ENCODE results near the gene KRT83. TPM values are rescaled to one million over a fixed set of nuclear protein-coding genes. Genes with fewer than 3 reads are reported as not detected.

Gene KRT83
- total RNA-seq, 4 donors from 2014 or later: not detected

DNA sequence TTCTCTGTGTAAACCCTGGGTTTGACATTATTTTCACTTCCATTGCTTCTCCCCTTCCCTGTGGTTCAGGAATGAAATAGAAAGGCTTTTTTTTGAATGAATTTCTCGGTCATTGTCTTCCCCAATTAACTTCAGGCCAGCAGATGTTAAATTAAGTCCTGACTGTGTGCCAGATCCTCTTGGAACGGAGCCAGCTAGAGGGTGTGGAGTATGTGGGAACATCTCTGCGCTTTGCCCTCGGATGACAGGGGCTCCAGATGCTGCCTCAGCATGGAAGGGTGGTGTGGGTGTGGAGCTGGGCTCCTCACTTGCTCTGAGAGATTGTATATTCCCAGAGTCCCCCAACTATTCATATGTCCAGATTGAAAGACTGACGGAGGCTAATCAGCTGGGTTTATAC lies 33.0 kb upstream of the KRT83 start:
- Histone ChIP-seq H3K27ac (no peak overlapping the region), H3K9me3 (no peaks in the 10 kb centered on the region), H3K4me1 (peaks cover 0 to 16% (median 0%) of the 10 kb centered on the region in 3 donors), H3K36me3 (no peaks in the 10 kb centered on the region), H3K27me3 (peaks cover 0 to 85% (median 0%) of the 10 kb centered on the region in 4 donors), H3K4me3 (no peak overlapping the region)
- no peak for DNase-seq
- TF ChIP-seq POLR2A (IDR thresholded peaks at IDR 0.05): no peak
- TF ChIP-seq, protein P1, sequence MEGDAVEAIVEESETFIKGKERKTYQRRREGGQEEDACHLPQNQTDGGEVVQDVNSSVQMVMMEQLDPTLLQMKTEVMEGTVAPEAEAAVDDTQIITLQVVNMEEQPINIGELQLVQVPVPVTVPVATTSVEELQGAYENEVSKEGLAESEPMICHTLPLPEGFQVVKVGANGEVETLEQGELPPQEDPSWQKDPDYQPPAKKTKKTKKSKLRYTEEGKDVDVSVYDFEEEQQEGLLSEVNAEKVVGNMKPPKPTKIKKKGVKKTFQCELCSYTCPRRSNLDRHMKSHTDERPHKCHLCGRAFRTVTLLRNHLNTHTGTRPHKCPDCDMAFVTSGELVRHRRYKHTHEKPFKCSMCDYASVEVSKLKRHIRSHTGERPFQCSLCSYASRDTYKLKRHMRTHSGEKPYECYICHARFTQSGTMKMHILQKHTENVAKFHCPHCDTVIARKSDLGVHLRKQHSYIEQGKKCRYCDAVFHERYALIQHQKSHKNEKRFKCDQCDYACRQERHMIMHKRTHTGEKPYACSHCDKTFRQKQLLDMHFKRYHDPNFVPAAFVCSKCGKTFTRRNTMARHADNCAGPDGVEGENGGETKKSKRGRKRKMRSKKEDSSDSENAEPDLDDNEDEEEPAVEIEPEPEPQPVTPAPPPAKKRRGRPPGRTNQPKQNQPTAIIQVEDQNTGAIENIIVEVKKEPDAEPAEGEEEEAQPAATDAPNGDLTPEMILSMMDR (IDR thresholded peaks at IDR 0.05): no peak
- intact Hi-C loops (cut with DNase I): no loop called here
- 20 to 40% methylated on average over 4 to 5 of the region's 5 CpGs for WGBS, 2 donors

DNA sequence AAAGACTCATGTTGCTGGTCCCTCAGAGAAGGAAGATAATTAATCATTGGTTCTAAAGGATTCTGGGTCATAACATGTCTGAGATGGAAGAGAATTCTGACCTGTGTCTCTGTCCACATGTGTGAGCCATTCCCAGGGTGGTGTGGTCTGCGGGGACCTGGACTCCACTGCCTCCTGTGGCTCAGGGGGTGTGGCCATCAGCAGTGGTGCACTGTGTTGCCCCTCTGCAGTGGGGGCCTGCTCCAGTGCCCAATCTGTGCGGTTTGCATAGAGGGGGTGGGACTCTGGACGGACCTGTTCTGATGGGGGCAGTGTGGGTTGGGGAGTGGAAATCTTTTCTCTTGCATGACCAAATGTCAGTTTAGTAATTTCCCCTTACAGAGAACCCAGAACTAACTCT lies 32.6 kb upstream of the KRT83 start:
- Histone ChIP-seq H3K4me3 (no peak overlapping the region), H3K9me3 (no peaks in the 10 kb centered on the region), H3K4me1 (peaks cover 0 to 15% (median 0%) of the 10 kb centered on the region in 3 donors), H3K27me3 (peaks cover 0 to 82% (median 0%) of the 10 kb centered on the region in 4 donors), H3K36me3 (no peaks in the 10 kb centered on the region), H3K27ac (no peak overlapping the region)
- no peak for TF ChIP-seq POLR2A (IDR thresholded peaks at IDR 0.05)
- TF ChIP-seq, protein P1 (IDR thresholded peaks at IDR 0.05): no peak
- no peak for DNase-seq
- intact Hi-C loops (cut with DNase I): no loop called here
- 72 to 81% methylated on average over 3 of the region's 3 CpGs for WGBS, 2 donors

DNA sequence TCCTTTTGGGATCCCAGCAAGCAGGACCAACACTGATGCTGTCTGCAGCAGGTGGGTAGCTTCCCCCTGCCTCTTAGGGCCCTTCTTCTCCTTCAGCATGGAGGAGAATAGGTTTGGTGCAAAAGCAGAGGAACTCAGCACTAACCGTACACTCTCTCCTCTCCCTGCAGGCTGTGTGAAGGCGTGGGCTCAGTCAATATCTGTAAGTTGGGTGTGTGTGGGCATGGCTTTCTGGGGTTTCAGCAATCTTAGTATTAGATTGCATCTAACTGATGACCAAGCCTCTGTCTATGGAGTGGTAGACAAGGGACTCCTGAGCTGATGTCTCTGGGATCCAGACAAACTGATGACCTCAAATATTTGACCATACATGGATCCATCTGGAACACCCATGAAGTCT lies 31.8 kb upstream of the KRT83 start:
- peaks cover 0 to 15% (median 0%) of the 10 kb centered on the region in 3 donors for H3K4me1 ChIP-seq
- no peak for DNase-seq
- no peak for TF ChIP-seq POLR2A (IDR thresholded peaks at IDR 0.05)
- TF ChIP-seq, protein P1 (IDR thresholded peaks at IDR 0.05): no peak
- intact Hi-C loops (cut with DNase I): no loop called here
- H3K4me3 ChIP-seq: no peak overlapping the region
- WGBS, 2 donors: 85 to 92% methylated on average over 2 of the region's 2 CpGs
- peaks cover 0 to 80% (median 0%) of the 10 kb centered on the region in 4 donors for H3K27me3 ChIP-seq
- H3K9me3 ChIP-seq: no peaks in the 10 kb centered on the region
- H3K27ac ChIP-seq: no peak overlapping the region
- no peaks in the 10 kb centered on the region for H3K36me3 ChIP-seq

DNA sequence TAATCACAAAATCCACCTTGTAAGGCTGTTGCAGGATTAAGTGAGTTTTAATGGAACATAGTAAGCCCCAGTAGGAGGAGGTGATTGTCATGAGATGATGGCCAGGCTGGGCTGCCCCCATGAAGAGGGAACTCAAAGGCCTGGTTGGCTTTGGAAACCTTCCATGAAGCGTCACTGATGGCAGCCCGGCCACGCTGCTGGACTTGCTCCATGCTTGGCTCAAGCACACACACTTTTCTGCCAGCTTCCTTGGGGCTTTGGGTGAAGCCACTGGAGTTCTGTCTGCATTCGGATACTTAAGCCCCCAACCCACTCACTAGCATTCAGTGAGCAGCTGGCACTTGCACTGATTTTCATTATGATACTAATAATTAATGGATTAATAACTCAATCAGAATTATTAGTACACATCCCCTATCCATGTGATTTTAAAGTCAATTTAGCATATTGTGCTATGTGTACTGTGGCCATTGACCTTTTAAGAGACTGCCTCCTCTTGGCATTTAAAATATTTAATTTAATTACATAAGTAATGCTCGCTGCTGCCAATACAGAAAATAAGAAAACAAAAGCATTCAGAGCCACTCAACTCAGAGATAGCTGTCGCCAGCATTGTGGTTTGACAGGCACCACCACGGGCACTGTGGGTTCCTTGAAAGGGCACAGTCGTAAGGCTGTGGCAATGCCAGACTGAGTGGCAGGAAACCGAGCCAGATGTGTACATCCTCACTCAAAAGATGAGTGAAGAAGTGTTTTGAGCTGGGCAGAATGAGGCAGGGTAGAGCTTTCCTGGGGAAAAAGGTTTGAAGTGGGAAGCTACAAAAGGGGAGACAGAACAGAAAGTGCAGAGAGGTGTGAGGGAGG lies 30.2 kb upstream of the KRT83 start:
- H3K27me3 ChIP-seq: peaks cover 0 to 66% (median 0%) of the 10 kb centered on the region in 4 donors
- H3K4me1 ChIP-seq: peaks cover 0 to 24% (median 0%) of the 10 kb centered on the region in 3 donors
- H3K27ac ChIP-seq: no peak overlapping the region
- no peak overlapping the region for H3K4me3 ChIP-seq
- intact Hi-C loops (cut with DNase I): no loop called here
- TF ChIP-seq POLR2A (IDR thresholded peaks at IDR 0.05): no peak
- TF ChIP-seq, protein P1 (IDR thresholded peaks at IDR 0.05): no peak
- no peaks in the 10 kb centered on the region for H3K9me3 ChIP-seq
- 22 to 35% methylated on average over 9 of the region's 9 CpGs for WGBS, 2 donors
- H3K36me3 ChIP-seq: no peaks in the 10 kb centered on the region
- DNase-seq: no peak

DNA sequence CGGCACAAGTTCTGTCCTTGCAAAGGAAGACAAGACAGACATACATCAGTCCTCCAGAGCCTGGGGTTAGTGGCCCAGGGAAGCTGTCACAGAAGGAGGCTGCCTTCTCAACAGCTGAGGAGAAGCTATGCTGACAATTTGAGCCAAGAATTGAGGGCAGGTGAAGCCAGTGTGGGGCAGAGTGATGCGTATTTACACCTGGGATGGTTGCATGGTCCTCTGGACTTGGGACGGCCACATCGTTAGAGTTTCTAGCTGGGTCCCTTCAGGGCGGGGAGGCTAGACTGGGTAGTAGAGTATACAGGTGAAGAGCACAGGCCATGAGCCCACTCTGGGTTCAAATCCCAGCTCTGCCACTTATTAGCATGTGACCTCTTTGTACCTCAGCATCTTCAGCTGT lies 29.6 kb upstream of the KRT83 start:
- H3K4me1 ChIP-seq: peaks cover 0 to 30% (median 0%) of the 10 kb centered on the region in 3 donors
- H3K27me3 ChIP-seq: peaks cover 0 to 60% (median 0%) of the 10 kb centered on the region in 4 donors
- TF ChIP-seq POLR2A (IDR thresholded peaks at IDR 0.05): no peak
- TF ChIP-seq, protein P1 (IDR thresholded peaks at IDR 0.05): no peak
- DNase-seq: no peak
- 82 to 96% methylated on average over 4 to 5 of the region's 5 CpGs for WGBS, 2 donors
- H3K9me3 ChIP-seq: no peaks in the 10 kb centered on the region
- intact Hi-C loops (cut with DNase I): no loop called here
- no peaks in the 10 kb centered on the region for H3K36me3 ChIP-seq
- H3K4me3 ChIP-seq: no peak overlapping the region
- no peak overlapping the region for H3K27ac ChIP-seq
